ENCODE data around the gene TMPRSS12. TPM values are rescaled to one million over a fixed set of nuclear protein-coding genes. Genes with fewer than 3 reads are reported as not detected.
A peak's percentile ranks its signal among the peaks of the same experiment; 100 is the strongest.

Gene TMPRSS12
- total and polyA plus RNA-seq, 9 of the 15 experiments (the other 6 are each of a cell fraction or from before 2014, with no cell fraction given): 0.04 TPM; not detected in 8

GRCh38 chr12:50936821-50937530, 94.2 kb downstream of the TMPRSS12 start (continued):
- TF ChIP-seq MYNN (IDR thresholded peaks at IDR 0.05) (no peak), MYNN (CRISPR knock-in tag; IDR thresholded peaks at IDR 0.05) (no peak), ATF7 (IDR thresholded peaks at IDR 0.05) (peak; percentile 54; the same call in 1 of the 2 replicates), MTA2 (IDR thresholded peaks at IDR 0.05; ENCODE audit: low read depth) (peak; percentile 57), ZBTB34 (CRISPR knock-in tag; IDR thresholded peaks at IDR 0.05) (no peak), CGGBP1 (CRISPR knock-in tag; IDR thresholded peaks at IDR 0.05) (no peak), ARHGAP35 (IDR thresholded peaks at IDR 0.05; ENCODE audit: partially characterized antibody) (no peak), TCF7L2 (IDR thresholded peaks at IDR 0.05; ENCODE audit: low read depth, low read length) (no peak), GTF2B (IDR thresholded peaks at IDR 0.05; ENCODE audit: extremely low read depth, insufficient read length) (no peak), EHMT2 (IDR thresholded peaks at IDR 0.05) (no peak), ADNP (tag; IDR thresholded peaks at IDR 0.05) (peak; percentile 38; the same call in 1 of the 2 replicates), ZBTB17 (CRISPR knock-in tag; IDR thresholded peaks at IDR 0.05) (no peak), E2F3 (CRISPR knock-in tag; IDR thresholded peaks at IDR 0.05) (no peak), HMGN3 (IDR thresholded peaks at IDR 0.05; ENCODE audit: borderline replicate concordance, extremely low read depth, insufficient read length, low read depth, low read length) (peak; percentile 31), SMARCB1 (IDR thresholded peaks at IDR 0.05; ENCODE audit: insufficient read length, low read depth) (peak; percentile 36), SMARCE1 (IDR thresholded peaks at IDR 0.05) (peak; percentile 73; the same call in 1 of the 2 replicates), FOXK2 (conservative IDR thresholded peaks at IDR 0.05 in 1 of 2, IDR thresholded peaks at IDR 0.05 in 1 of 2; ENCODE audit: low read depth in 2 of 2) (0 out of 4 replicates have a peak, but pooled peaks of 1 of the 2 experiments have one; percentile 16), MEIS2 (IDR thresholded peaks at IDR 0.05; ENCODE audit: partially characterized antibody) (peak; percentile 43), SRSF1 (IDR thresholded peaks at IDR 0.05; ENCODE audit: low read depth, low read length) (no peak), JUNB (CRISPR knock-in tag; conservative IDR thresholded peaks at IDR 0.05) (no peak)
- TF ChIP-seq, protein P1, sequence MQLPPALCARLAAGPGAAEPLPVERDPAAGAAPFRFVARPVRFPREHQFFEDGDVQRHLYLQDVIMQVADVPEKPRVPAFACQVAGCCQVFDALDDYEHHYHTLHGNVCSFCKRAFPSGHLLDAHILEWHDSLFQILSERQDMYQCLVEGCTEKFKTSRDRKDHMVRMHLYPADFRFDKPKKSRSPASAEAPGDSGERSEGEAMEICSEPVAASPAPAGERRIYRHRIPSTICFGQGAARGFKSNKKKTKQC (CRISPR knock-in tag; IDR thresholded peaks at IDR 0.05): no peak
- TF ChIP-seq, protein P2, sequence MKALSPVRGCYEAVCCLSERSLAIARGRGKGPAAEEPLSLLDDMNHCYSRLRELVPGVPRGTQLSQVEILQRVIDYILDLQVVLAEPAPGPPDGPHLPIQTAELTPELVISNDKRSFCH (CRISPR knock-in tag; IDR thresholded peaks at IDR 0.05): no peak
- TF ChIP-seq, protein P2 (tag; IDR thresholded peaks at IDR 0.05): no peak
- TF ChIP-seq, protein P3, sequence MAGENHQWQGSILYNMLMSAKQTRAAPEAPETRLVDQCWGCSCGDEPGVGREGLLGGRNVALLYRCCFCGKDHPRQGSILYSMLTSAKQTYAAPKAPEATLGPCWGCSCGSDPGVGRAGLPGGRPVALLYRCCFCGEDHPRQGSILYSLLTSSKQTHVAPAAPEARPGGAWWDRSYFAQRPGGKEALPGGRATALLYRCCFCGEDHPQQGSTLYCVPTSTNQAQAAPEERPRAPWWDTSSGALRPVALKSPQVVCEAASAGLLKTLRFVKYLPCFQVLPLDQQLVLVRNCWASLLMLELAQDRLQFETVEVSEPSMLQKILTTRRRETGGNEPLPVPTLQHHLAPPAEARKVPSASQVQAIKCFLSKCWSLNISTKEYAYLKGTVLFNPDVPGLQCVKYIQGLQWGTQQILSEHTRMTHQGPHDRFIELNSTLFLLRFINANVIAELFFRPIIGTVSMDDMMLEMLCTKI (IDR thresholded peaks at IDR 0.05; ENCODE audit: partially characterized antibody): no peak
